ENCODE results near the gene CRIP3. TPM values are rescaled to one million over a fixed set of nuclear protein-coding genes. Genes with fewer than 3 reads are reported as not detected.

The CRIP3 gene
- total and polyA plus RNA-seq, 2 of the 8 experiments (the other 6 are each of a cell fraction or from before 2014, with no cell fraction given), result 34.0 to 46.3 TPM

DNA sequence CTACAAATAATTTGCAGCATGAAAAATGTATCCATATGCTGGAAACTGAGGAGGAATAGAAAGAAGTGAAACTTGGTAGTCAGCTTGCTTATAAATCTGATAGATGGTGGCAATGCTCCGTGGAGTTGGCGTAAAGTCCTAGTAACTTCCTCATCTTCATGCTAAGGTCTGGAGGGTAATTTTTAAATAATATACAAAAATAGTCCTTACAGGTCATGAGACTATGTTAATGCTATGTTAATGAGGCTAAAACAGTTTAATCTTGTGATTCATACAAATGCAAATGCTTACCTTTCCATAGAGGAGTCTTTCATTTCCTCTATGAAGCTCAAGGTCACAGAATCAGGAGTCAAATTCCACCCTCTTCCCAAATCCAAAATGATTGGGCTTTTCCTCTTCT, 9.4 kb upstream of the CRIP3 start (continued):
- no peak for TF ChIP-seq SIN3A (conservative IDR thresholded peaks at IDR 0.05 in 1 of 2, IDR thresholded peaks at IDR 0.05 in 1 of 2; ENCODE audit: low read depth in 1 of 2, low read length in 2 of 2)
- no peak for TF ChIP-seq CBX5 (IDR thresholded peaks at IDR 0.05; ENCODE audit: low read depth, low read length)
- no peak for TF ChIP-seq GABPA (IDR thresholded peaks at IDR 0.05; ENCODE audit: borderline replicate concordance, insufficient read depth, low read length)
- no peak for TF ChIP-seq TEAD4 (IDR thresholded peaks at IDR 0.05; ENCODE audit: low read depth, low read length)
- no peak for TF ChIP-seq BRCA1 (IDR thresholded peaks at IDR 0.05; ENCODE audit: low read depth, low read length)
- TF ChIP-seq SIRT6 (IDR thresholded peaks at IDR 0.05; ENCODE audit: low read length), result no peak
